Choroid plexus epithelial cell (primary cell): Measurements from ENCODE around the gene ATXN7L1.

Experiments used
- DNase-seq: peaks from one replicate; pipeline ENCODE4 v3.0.0-alpha.2; 2010; ENCODE audit warnings: low read depth
- H3K4me3 ChIP-seq: 2 replicates; pipeline ENCODE4 v1.5.1; 2011; ENCODE audit warnings: low read depth, mild to moderate bottlenecking, control low read depth, low read length, moderate library complexity
- CTCF ChIP-seq: conservative IDR thresholded peaks from 2 replicates; pipeline ENCODE4 v1.5.1; 2011; ENCODE audit warnings: low read depth, mild to moderate bottlenecking, control low read depth, inconsistent platforms, low read length, moderate library complexity

The ATXN7L1 gene

GRCh38 chr7:105778956-105779355 is 97.4 kb downstream of the ATXN7L1 start:
- TF ChIP-seq CTCF: no peak

GRCh38 chr7:105776986-105777910 is 99.2 kb downstream of the ATXN7L1 start:
- TF ChIP-seq CTCF: no peak
- no peak overlapping the region for H3K4me3 ChIP-seq
- DNase-seq: peak; percentile 16

More at GRCh38 chr7:105778956-105779355, 97.4 kb downstream of the ATXN7L1 start:
- no peak for DNase-seq
- no peak overlapping the region for H3K4me3 ChIP-seq

GRCh38 chr7:105776068-105776790 is 100.2 kb downstream of the ATXN7L1 start:
- TF ChIP-seq CTCF: no peak
- H3K4me3 ChIP-seq: no peak overlapping the region
- peak; percentile 99 for DNase-seq

- peak; percentile 64 for DNase-seq
- no peak for TF ChIP-seq CTCF
- H3K4me3 ChIP-seq: no peak overlapping the region
Measured at GRCh38 chr7:105775580-105775979, 100.8 kb downstream of the ATXN7L1 start.

- H3K4me3 ChIP-seq: no peak overlapping the region
- no peak for TF ChIP-seq CTCF
- DNase-seq: no peak
Measured at GRCh38 chr7:105773030-105773460, 103.4 kb downstream of the ATXN7L1 start.

- TF ChIP-seq CTCF: no peak
- DNase-seq: no peak
- H3K4me3 ChIP-seq: no peak overlapping the region
Measured at GRCh38 chr7:105769901-105770628, 106.3 kb downstream of the ATXN7L1 start.
